H9 (cell line): ENCODE data around the gene CYBA. TPM values are rescaled to one million over a fixed set of nuclear protein-coding genes. Genes with fewer than 3 reads are reported as not detected.

Experiments
- DNase-seq: peaks from one replicate; pipeline ENCODE4 v3.0.0-alpha.2; 2017
- H2AFZ ChIP-seq: one replicate; pipeline ENCODE4 v1.6.1; 2013; ENCODE audit warnings: mild to moderate bottlenecking, low read length, control low read depth, moderate library complexity
- H2AK5ac ChIP-seq: 2 replicates; pipeline ENCODE4 v1.6.1; 2013; ENCODE audit warnings: low read length, control low read depth, mixed read lengths; ENCODE audit not compliant: insufficient read length
- H2BK120ac ChIP-seq: one replicate; pipeline ENCODE4 v1.6.1; 2013; ENCODE audit warnings: low read depth, mild to moderate bottlenecking, low read length, control low read depth, inconsistent platforms; ENCODE audit not compliant: poor library complexity, severe bottlenecking
- H2BK12ac ChIP-seq: 2 replicates; pipeline ENCODE4 v1.6.1; 2013; ENCODE audit warnings: low read length, control low read depth, mixed read lengths, low read depth; ENCODE audit not compliant: insufficient read length
- H2BK15ac ChIP-seq: 2 replicates; pipeline ENCODE4 v1.6.1; 2013; ENCODE audit warnings: low read depth, low read length, control low read depth
- H2BK20ac ChIP-seq: one replicate; pipeline ENCODE4 v1.6.1; 2013; ENCODE audit warnings: low read depth, mild to moderate bottlenecking, low read length, control low read depth, inconsistent platforms; ENCODE audit not compliant: poor library complexity, severe bottlenecking
- H2BK5ac ChIP-seq: 2 replicates; pipeline ENCODE4 v1.6.1; 2013; ENCODE audit warnings: low read length, control low read depth, mixed read lengths; ENCODE audit not compliant: insufficient read length
- H3K14ac ChIP-seq: 2 replicates; pipeline ENCODE4 v1.6.1; 2013; ENCODE audit warnings: low read length, control low read depth; ENCODE audit not compliant: insufficient read depth
- H3K18ac ChIP-seq: 2 replicates; pipeline ENCODE4 v1.6.1; 2013; ENCODE audit warnings: low read depth, mild to moderate bottlenecking, mixed read lengths, low read length, control low read depth; ENCODE audit not compliant: insufficient read length
- H3K23ac ChIP-seq: 2 replicates; pipeline ENCODE4 v1.6.1; 2013; ENCODE audit warnings: low read length, control low read depth, mixed read lengths, low read depth; ENCODE audit not compliant: insufficient read length
- H3K23me2 ChIP-seq: 2 replicates; pipeline ENCODE4 v1.6.1; 2013; ENCODE audit warnings: low read depth, mild to moderate bottlenecking, mixed read lengths, low read length, control low read depth; ENCODE audit not compliant: insufficient read length, poor library complexity, severe bottlenecking
- H3K27ac ChIP-seq: 2 replicates; pipeline ENCODE4 v1.5.1; 2013; ENCODE audit warnings: low read length, control low read depth, mixed read lengths, low read depth; ENCODE audit not compliant: insufficient read length
- H3K27me3 ChIP-seq: 2 replicates; pipeline ENCODE4 v1.6.1; 2013; ENCODE audit warnings: low read length, control low read depth, inconsistent platforms; ENCODE audit not compliant: insufficient read depth
- H3K4ac ChIP-seq: 2 replicates; pipeline ENCODE4 v1.6.1; 2013; ENCODE audit warnings: low read depth, mild to moderate bottlenecking, control low read depth, inconsistent platforms, low read length, moderate library complexity
- H3K4me1 ChIP-seq: 2 replicates; pipeline ENCODE4 v1.6.1; 2013; ENCODE audit warnings: low read length, control low read depth, inconsistent platforms; ENCODE audit not compliant: insufficient read depth
- H3K4me2 ChIP-seq: 2 replicates; pipeline ENCODE4 v1.6.1; 2013; ENCODE audit warnings: low read length, control low read depth, mixed read lengths; ENCODE audit not compliant: insufficient read length, insufficient read depth
- H3K56ac ChIP-seq: 2 replicates; pipeline ENCODE4 v1.6.1; 2013; ENCODE audit warnings: low read depth, mild to moderate bottlenecking, mixed read lengths, low read length, control low read depth; ENCODE audit not compliant: insufficient read length
- H3K79me1 ChIP-seq: 2 replicates; pipeline ENCODE4 v1.6.1; 2013; ENCODE audit warnings: low read depth, mild to moderate bottlenecking, moderate library complexity, low read length, control low read depth, inconsistent platforms; ENCODE audit not compliant: insufficient read depth, poor library complexity, severe bottlenecking
- H3K79me2 ChIP-seq: 2 replicates; pipeline ENCODE4 v1.6.1; 2013; ENCODE audit warnings: low read length, control low read depth, inconsistent platforms; ENCODE audit not compliant: insufficient read depth
- H3K9ac ChIP-seq: 2 replicates; pipeline ENCODE4 v1.6.1; 2013; ENCODE audit warnings: low read length, control low read depth, mixed read lengths; ENCODE audit not compliant: insufficient read length; ENCODE audit errors: extremely low read depth
- H3K9me3 ChIP-seq: one replicate; pipeline ENCODE4 v1.6.1; 2013; ENCODE audit warnings: low read depth, low read length, inconsistent platforms; ENCODE audit not compliant: control insufficient read depth
- H3T11ph ChIP-seq: one replicate; pipeline ENCODE4 v1.6.1; 2013; ENCODE audit warnings: mild to moderate bottlenecking, low read length, control low read depth, inconsistent platforms
- H4K20me1 ChIP-seq: one replicate; pipeline ENCODE4 v1.6.1; 2013; ENCODE audit not compliant: control insufficient read depth, insufficient read length, insufficient read depth
- H4K5ac ChIP-seq: 2 replicates; pipeline ENCODE4 v1.6.1; 2013; ENCODE audit warnings: low read depth, mild to moderate bottlenecking, mixed read lengths, low read length, control low read depth; ENCODE audit not compliant: insufficient read length
- H4K8ac ChIP-seq: replicated peaks from 2 replicates; pipeline ENCODE4 v1.6.1; 2013; ENCODE audit warnings: low read length, control low read depth, mixed read lengths, low read depth; ENCODE audit not compliant: insufficient read length
- H4K91ac ChIP-seq: 2 replicates; pipeline ENCODE4 v1.6.1; 2013; ENCODE audit warnings: low read depth, mild to moderate bottlenecking, moderate library complexity, mixed read lengths, low read length, control low read depth; ENCODE audit not compliant: insufficient read length
- H3K27ac Mint-ChIP-seq, 3 experiments: 2 replicates in 2 of 3; 3 replicates in 1 of 3; pipeline ENCODE4 v1.8.0; 2020 to 2021; ENCODE audit warnings: mixed read lengths in 3 of 3, mild to moderate bottlenecking in 1 of 3, moderate library complexity in 1 of 3
- H3K27me3 Mint-ChIP-seq: 2 replicates; pipeline ENCODE4 v1.8.0; 2021; ENCODE audit warnings: low read depth, mild to moderate bottlenecking, moderate library complexity, mixed read lengths
- H3K36me3 Mint-ChIP-seq, 3 experiments: 2 replicates in 2 of 3; 3 replicates in 1 of 3; pipeline ENCODE4 v1.8.0; 2020 to 2021; ENCODE audit warnings: low read depth in 3 of 3, mixed read lengths in 3 of 3; ENCODE audit not compliant: insufficient read depth in 1 of 3
- H3K4me1 Mint-ChIP-seq, 2 experiments: 2 replicates each; pipeline ENCODE4 v1.8.0; 2020; ENCODE audit warnings: mixed read lengths in 2 of 2
- H3K4me3 Mint-ChIP-seq, 2 experiments: 2 replicates in 1 of 2; 3 replicates in 1 of 2; pipeline ENCODE4 v1.8.0; 2020 to 2021; ENCODE audit warnings: mild to moderate bottlenecking in 2 of 2, mixed read lengths in 2 of 2, moderate library complexity in 1 of 2
- H3K9me3 Mint-ChIP-seq, 2 experiments: 2 replicates in 1 of 2; 3 replicates in 1 of 2; pipeline ENCODE4 v1.8.0; 2020; ENCODE audit warnings: mild to moderate bottlenecking in 2 of 2, mixed read lengths in 2 of 2, moderate library complexity in 1 of 2
- WGBS: extraction: QIAGEN DNeasy Blood & Tissue Kit; methylation state at CpG from one replicate; pipeline ENCODE4 v1.1.7; 2013; ENCODE audit warnings: missing lambda C conversion rate, low lambda C conversion rate, mixed read lengths; ENCODE audit not compliant: insufficient read length; ENCODE audit errors: extremely low coverage; 5-methylcytosine and 5-hydroxymethylcytosine counted together
- total RNA-seq: library from RNA; stranded (reverse); gene quantifications from 2 replicates; pipeline ENCODE4 v1.2.1, GENCODE V29; 2021
- TF ChIP-seq, protein P1 (sequence below): fragments of 200-600 bp; sonication (generic); conservative IDR thresholded peaks from 3 replicates; pipeline ENCODE4 v1.8.0; 2021; ENCODE audit warnings: antibody characterized with exemption, mild to moderate bottlenecking

Gene CYBA
- total RNA-seq, 1 experiment from 2014 or later, result 153 TPM

DNA sequence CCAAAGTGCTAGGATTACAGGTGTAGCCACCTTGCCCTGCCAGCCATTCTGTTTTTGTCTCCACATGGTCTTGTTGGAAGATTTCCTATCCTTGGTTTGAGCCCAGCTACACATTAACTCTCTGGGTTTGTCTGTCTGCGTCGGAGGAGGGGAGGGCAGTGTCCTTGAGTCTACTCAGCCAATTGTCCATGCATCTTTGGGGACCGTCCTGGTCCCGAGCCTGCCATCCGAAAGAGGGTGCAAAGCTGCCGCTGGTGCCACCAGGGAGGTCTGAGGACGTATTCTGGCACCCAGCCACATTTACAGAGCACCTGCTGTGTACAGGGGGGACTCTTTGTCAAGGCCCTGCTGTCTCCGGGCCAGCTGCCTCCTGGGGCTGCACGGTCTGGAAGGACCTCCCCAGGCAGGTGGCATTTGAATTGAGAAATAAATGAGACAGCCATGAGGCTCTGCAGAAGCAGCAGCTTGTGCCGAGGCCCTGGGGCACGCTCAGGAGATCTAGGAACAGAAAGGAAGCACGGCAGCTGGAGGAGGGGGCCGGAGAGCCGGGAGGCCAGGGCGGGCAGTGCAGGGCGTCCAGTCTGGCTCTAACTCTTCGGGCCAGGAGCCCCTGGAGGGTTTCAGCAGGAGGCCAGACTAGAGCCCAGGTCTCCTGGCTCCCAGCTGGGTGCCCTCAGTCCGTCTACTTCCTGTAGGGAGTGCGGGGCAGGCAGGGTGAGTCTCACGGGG lies 1.5 kb downstream of the CYBA start:
- H3K4me1 Mint-ChIP-seq, result peaks cover 8 to 12% of the 10 kb centered on the region in 2 experiments
- Histone ChIP-seq H3K27ac (no peak overlapping the region), H3K4me1 (no peaks in the 10 kb centered on the region; the same call in 1 of the 2 replicates)

More for the DNA sequence above, 1.5 kb downstream of the CYBA start:
- Mint-ChIP-seq H3K27ac (peak overlapping the region in 1 of 3 experiments; percentile 63; a peak in 2 of 7 replicates), H3K36me3 (peaks cover 3 to 21% (median 20%) of the 10 kb centered on the region in 3 experiments; a peak in 6 of 7 replicates), H3K9me3 (no peaks in the 10 kb centered on the region; a peak in 1 of 5 replicates), H3K27me3 (no peaks in the 10 kb centered on the region), H3K4me3 (peak overlapping the region; percentile 83 to 91)
- no peak overlapping the region for H2BK5ac ChIP-seq
- no peak overlapping the region for H2BK20ac ChIP-seq
- H2AFZ ChIP-seq, result no peak overlapping the region
- H3K27me3 ChIP-seq, result no peaks in the 10 kb centered on the region
- H3K79me2 ChIP-seq, result no peaks in the 10 kb centered on the region
- no peak overlapping the region for H3K4ac ChIP-seq
- H2BK15ac ChIP-seq, result no peak overlapping the region
- no peak overlapping the region for H3K18ac ChIP-seq
- TF ChIP-seq, protein P1, sequence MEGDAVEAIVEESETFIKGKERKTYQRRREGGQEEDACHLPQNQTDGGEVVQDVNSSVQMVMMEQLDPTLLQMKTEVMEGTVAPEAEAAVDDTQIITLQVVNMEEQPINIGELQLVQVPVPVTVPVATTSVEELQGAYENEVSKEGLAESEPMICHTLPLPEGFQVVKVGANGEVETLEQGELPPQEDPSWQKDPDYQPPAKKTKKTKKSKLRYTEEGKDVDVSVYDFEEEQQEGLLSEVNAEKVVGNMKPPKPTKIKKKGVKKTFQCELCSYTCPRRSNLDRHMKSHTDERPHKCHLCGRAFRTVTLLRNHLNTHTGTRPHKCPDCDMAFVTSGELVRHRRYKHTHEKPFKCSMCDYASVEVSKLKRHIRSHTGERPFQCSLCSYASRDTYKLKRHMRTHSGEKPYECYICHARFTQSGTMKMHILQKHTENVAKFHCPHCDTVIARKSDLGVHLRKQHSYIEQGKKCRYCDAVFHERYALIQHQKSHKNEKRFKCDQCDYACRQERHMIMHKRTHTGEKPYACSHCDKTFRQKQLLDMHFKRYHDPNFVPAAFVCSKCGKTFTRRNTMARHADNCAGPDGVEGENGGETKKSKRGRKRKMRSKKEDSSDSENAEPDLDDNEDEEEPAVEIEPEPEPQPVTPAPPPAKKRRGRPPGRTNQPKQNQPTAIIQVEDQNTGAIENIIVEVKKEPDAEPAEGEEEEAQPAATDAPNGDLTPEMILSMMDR, result no peak
- H4K5ac ChIP-seq, result no peak overlapping the region
- no CpG with 5 or more reads among the region's 20 CpGs for WGBS
- no peak overlapping the region for H3K23ac ChIP-seq
- no peak overlapping the region for H4K91ac ChIP-seq
- no peak overlapping the region for H3T11ph ChIP-seq
- no peak overlapping the region for H3K56ac ChIP-seq
- peak overlapping the region; percentile 66 for H3K4me2 ChIP-seq
- H2AK5ac ChIP-seq, result no peak overlapping the region
- H3K9ac ChIP-seq, result no peak overlapping the region
- H3K9me3 ChIP-seq, result no peaks in the 10 kb centered on the region
- H3K14ac ChIP-seq, result no peak overlapping the region
- no peaks in the 10 kb centered on the region for H4K20me1 ChIP-seq
- H4K8ac ChIP-seq, result no peak overlapping the region
- DNase-seq, result no peak
- H3K23me2 ChIP-seq, result peaks cover 17% of the 10 kb centered on the region
- no peak overlapping the region for H2BK120ac ChIP-seq
- no peak overlapping the region for H2BK12ac ChIP-seq
- peaks cover 3% of the 10 kb centered on the region for H3K79me1 ChIP-seq
